Stimulated activated effector memory CD8-positive, alpha-beta T cell treated with anti-CD3 and anti-CD28 coated beads, Interleukin-12 subunit alpha, Interleukin-12 subunit beta, amount 100 ng/mL, for 72 hours (primary cell): Measurements from ENCODE around the gene TMSB15B.
A peak's percentile ranks its signal among the peaks of the same experiment; 100 is the strongest.
"Not testable (repeated sequence)": the region's sequence is repeated elsewhere in the genome, so short reads cannot be mapped to it uniquely, and the experiment has no call there.

ENCODE experiments used
- ATAC-seq: fragments of 150-1000 bp; cut with Tn5 transposase; 2 replicates; pipeline ENCODE4 v1.10.0; 2021
- DNase-seq, 2 donors: peaks; one replicate each; pipeline ENCODE4 v3.0.0; 2021 to 2022; ENCODE audit warnings: low spot score in 2 of 2
- H3K27ac Mint-ChIP-seq: one replicate; pipeline ENCODE4 v1.8.0; 2022; ENCODE audit warnings: mild to moderate bottlenecking, mixed read lengths
- H3K36me3 Mint-ChIP-seq: one replicate; pipeline ENCODE4 v1.8.0; 2022; ENCODE audit warnings: mild to moderate bottlenecking, mixed read lengths
- H3K4me1 Mint-ChIP-seq: one replicate; pipeline ENCODE4 v1.8.0; 2022; ENCODE audit warnings: mixed read lengths
- H3K4me3 Mint-ChIP-seq: one replicate; pipeline ENCODE4 v1.8.0; 2022; ENCODE audit warnings: mild to moderate bottlenecking, mixed read lengths
- H3K9me3 Mint-ChIP-seq: one replicate; pipeline ENCODE4 v1.8.0; 2022; ENCODE audit warnings: mixed read lengths

Gene TMSB15B

DNA sequence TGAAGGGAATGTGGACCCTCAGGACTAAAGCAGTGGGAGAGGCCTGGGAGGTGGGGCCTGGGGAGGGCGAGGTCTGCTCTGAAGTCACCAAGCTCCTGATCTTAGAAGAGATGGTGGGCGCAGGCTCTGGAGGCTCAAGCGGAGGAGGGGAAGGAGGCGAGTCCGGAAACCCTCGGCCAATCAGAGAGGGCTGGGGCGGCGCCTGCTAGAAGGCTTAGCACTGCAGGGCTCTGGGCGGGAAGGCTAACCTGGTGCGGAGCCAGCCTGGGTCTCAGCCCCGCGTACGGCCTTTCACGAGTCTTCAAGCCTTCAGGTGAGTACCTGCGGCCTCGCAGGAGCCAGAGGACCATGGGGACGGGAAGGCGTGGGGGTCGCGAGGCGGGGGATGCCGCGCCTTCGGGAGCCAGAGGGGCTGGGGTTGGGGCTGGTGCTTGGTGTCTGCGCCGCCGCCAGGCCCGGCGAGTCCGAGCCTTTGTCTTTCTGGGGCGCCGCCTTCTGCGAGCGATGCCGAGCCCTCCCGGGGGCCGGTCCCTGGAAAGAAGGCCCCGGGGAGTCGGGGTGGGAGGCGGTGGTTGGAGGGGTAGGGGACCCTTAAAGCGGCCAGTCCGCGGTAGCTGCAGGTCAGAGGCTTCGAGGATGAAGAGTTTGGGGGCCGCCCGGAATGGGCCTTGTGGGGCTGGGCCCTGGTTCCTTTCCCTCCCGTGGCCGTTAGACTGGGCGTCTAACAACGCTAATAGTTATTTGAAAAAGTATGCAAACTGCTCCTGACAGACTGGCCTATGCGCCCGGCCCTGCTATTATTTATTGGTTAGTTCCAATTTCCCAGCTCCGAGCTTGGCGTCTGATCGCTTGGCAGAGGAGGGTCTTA is at the start of gene TMSB15B:
TSS of gene TMSB15B (plus strand) at position 217 of the 868 bp plus-strand sequence.
- not testable (repeated sequence) for H3K36me3 Mint-ChIP-seq, H3K9me3 Mint-ChIP-seq, H3K4me3 Mint-ChIP-seq, DNase-seq, H3K4me1 Mint-ChIP-seq, H3K27ac Mint-ChIP-seq
- ATAC-seq = peak; percentile 90

DNA sequence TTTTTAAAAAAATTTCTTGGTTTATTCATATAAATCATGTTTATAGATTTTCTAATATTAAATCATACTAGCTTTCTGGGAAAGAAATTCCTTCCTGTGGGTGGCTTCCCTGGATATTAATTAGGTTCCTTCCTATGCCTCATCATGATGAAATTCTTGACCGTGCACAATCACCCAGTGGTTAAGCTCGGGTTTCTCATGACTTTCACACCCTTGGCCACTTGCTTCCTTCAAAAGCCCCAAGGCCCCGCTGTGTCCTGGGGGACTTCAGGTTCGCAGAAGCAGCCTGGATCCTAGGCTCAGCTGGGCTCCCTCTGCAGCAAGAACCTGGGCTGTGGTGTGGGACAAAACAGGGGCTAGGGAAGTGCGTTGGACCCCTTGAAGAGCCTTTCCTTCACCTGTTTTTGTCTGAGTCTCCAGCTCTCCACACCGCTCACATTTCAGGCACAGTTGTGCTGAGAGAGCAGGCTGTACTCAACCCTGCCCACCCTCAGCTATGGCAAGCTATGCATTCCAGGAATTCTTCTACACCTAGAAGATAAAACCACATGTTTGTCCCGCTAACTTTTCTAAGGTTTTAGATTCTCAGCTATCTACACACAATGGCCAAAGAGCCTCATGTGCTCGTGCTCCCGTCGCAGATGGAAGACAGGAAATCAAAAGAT is 48.9 kb upstream of the TMSB15B start:
- Mint-ChIP-seq H3K4me3 (no peak overlapping the region), H3K36me3 (no peaks in the 10 kb centered on the region), H3K4me1 (peaks cover 6% of the 10 kb centered on the region), H3K27ac (no peak overlapping the region), H3K9me3 (no peaks in the 10 kb centered on the region)
- ATAC-seq = no peak
- no peak for DNase-seq

- DNase-seq (peak; percentile 30 to 59), ATAC-seq (peak; percentile 63)
- Mint-ChIP-seq H3K4me3 (peak overlapping the region; percentile 89), H3K36me3 (no peaks in the 10 kb centered on the region), H3K27ac (peak overlapping the region; percentile 89), H3K4me1 (peaks cover 17% of the 10 kb centered on the region), H3K9me3 (no peaks in the 10 kb centered on the region)
Measured at GRCh38 chrX:103918050-103918449, 44.4 kb upstream of the TMSB15B start.

GRCh38 chrX:103918571-103919269 is 43.7 kb upstream of the TMSB15B start:
- peak; percentile 91 for ATAC-seq
- H3K27ac Mint-ChIP-seq = peak overlapping the region; percentile 89
- no peaks in the 10 kb centered on the region for H3K36me3 Mint-ChIP-seq

DNA sequence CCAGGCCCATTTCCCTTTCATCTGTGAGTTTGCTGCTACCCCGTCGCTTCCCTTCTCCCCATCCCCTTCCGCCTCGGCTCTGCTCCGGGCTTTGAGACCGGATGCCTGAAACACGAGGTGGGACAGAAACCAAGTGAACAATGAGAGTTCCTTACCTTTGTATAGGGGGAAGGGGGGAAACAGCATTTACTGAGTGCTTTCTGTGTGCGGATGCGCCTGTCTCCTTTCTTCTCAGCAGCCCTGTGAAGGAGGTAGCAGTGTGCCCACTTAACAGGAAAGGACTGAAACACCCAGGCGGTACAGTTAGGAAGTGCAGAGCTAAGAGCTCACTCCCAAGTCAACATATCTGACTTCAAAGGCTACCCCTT is 43.2 kb upstream of the TMSB15B start:
- H3K9me3 Mint-ChIP-seq = no peaks in the 10 kb centered on the region
- peak overlapping the region; percentile 89 for H3K4me3 Mint-ChIP-seq
- DNase-seq = no peak

More at GRCh38 chrX:103918571-103919269, 43.7 kb upstream of the TMSB15B start:
- H3K9me3 Mint-ChIP-seq = no peaks in the 10 kb centered on the region
- peaks cover 17% of the 10 kb centered on the region for H3K4me1 Mint-ChIP-seq
- H3K4me3 Mint-ChIP-seq = peak overlapping the region; percentile 89
- DNase-seq = peak; percentile 32 to 76

GRCh38 chrX:103920515-103920914 is 41.9 kb upstream of the TMSB15B start:
- peak overlapping the region; percentile 89 for H3K4me3 Mint-ChIP-seq
- ATAC-seq = peak; percentile 64
- not testable (repeated sequence) for H3K36me3 Mint-ChIP-seq, H3K9me3 Mint-ChIP-seq, DNase-seq, H3K27ac Mint-ChIP-seq
- H3K4me1 Mint-ChIP-seq = peaks cover 24% of the 10 kb centered on the region

More for the DNA sequence above, 43.2 kb upstream of the TMSB15B start:
- Mint-ChIP-seq H3K27ac (peak overlapping the region; percentile 89), H3K36me3 (no peaks in the 10 kb centered on the region), H3K4me1 (peaks cover 20% of the 10 kb centered on the region)
- peak; percentile 76 for ATAC-seq

DNA sequence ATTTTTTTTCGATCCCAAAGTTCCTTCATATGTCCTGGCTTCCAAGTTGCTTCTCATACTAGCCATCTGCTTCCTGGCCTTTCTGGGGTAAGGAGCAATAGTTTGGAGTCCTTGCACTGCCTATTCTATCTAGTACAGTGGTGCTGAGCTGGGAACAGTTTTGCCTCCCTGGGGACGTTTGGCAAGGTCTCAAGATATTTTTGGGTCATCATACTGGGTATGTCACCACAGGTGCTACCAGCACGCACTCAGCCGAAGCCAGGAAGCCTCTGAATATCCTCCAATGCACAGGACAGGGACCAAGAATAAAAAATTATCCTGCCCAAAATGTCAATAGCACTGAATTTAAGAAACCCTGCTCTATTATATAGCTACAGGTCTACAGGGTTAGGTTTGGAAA is 35.4 kb upstream of the TMSB15B start:
- DNase-seq (no peak), ATAC-seq (no peak)
- no peak overlapping the region for H3K4me3 Mint-ChIP-seq
- H3K36me3 Mint-ChIP-seq = peaks cover 5% of the 10 kb centered on the region
- no peaks in the 10 kb centered on the region for H3K9me3 Mint-ChIP-seq
- H3K4me1 Mint-ChIP-seq = peaks cover 20% of the 10 kb centered on the region
- H3K27ac Mint-ChIP-seq = no peak overlapping the region

- DNase-seq (no peak), ATAC-seq (no peak)
- H3K9me3 Mint-ChIP-seq = no peaks in the 10 kb centered on the region
- H3K4me3 Mint-ChIP-seq = no peak overlapping the region
- peaks cover 20% of the 10 kb centered on the region for H3K4me1 Mint-ChIP-seq
- peaks cover 5% of the 10 kb centered on the region for H3K36me3 Mint-ChIP-seq
- H3K27ac Mint-ChIP-seq = peak overlapping the region; percentile 52
Measured at GRCh38 chrX:103927633-103928032, 34.8 kb upstream of the TMSB15B start.

DNA sequence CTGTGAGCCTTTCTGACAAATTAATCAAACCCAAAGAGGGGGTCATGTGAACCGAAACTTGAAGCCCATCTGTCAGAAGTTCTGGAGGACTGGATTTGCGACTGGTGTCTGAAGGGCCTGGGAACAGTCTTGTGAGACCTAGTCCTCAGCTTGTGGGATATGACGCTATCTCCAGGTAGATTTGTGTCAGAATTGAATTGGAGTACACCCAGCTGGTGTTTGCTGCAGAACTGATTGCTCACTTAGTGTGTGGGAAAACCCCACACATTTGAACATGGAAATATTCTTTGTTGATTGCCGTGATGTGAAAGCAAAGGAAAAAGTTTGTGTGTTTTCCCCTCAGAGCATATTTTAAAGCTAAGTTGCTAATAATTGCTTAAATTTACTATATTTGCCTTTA is 30.3 kb upstream of the TMSB15B start:
- Mint-ChIP-seq H3K27ac (no peak overlapping the region), H3K9me3 (no peaks in the 10 kb centered on the region), H3K36me3 (peaks cover 5% of the 10 kb centered on the region), H3K4me3 (no peak overlapping the region), H3K4me1 (no peaks in the 10 kb centered on the region)
- no peak for DNase-seq
- no peak for ATAC-seq

DNA sequence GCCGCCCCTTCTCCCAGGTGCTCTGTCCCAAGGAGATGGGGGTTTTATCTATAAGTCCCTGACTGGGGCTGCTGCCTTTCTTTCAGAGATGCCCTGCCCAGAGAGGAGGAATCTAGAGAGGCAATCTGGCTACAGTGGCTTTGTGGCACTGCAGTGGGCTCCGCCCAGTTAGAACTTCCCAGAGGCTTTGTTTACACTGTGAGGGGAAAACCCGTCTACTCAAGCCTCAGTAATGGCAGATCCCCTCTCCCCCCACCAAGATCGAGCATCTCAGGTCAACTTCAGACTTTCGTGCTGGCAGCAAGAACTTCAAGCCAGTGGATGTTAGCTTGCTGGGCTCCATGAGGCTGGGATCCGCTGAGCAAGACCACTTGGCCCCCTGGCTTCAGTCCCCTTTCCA is 22.2 kb upstream of the TMSB15B start:
- not testable (repeated sequence) for H3K9me3 Mint-ChIP-seq, ATAC-seq, H3K4me3 Mint-ChIP-seq, DNase-seq, H3K36me3 Mint-ChIP-seq
- Mint-ChIP-seq H3K4me1 (peaks cover 21% of the 10 kb centered on the region), H3K27ac (peak overlapping the region; percentile 10)

GRCh38 chrX:103941201-103941975 is 21.0 kb upstream of the TMSB15B start:
- DNase-seq (no peak), ATAC-seq (no peak)
- Mint-ChIP-seq H3K4me1 (peaks cover 21% of the 10 kb centered on the region), H3K9me3 (no peaks in the 10 kb centered on the region), H3K36me3 (no peaks in the 10 kb centered on the region), H3K4me3 (no peak overlapping the region), H3K27ac (no peak overlapping the region)

DNA sequence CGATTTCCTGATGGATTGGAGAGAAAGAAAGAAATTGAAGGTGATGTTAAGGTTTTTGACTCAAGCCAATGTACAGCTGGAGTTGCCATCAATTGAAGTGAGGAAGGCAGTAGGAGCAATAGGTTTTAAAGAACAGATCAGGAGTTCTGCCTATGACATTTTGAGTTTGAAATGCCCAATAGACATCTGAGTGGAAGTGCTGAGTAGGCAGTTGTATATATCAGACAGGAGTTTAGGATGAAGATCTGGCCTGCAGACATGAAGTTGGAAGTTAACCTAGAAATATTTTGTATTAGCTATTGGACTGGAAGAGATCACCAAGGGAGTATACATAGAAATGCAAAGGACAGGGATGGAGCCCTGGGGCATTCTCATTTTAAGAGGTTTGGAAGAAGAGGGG is 12.9 kb upstream of the TMSB15B start:
- H3K4me3 Mint-ChIP-seq = no peak overlapping the region

GRCh38 chrX:103953353-103953752 is 9.1 kb upstream of the TMSB15B start:
- no peaks in the 10 kb centered on the region for H3K9me3 Mint-ChIP-seq
- DNase-seq (no peak), ATAC-seq (no peak)
- no peak overlapping the region for H3K4me3 Mint-ChIP-seq
- H3K27ac Mint-ChIP-seq = no peak overlapping the region
- no peaks in the 10 kb centered on the region for H3K36me3 Mint-ChIP-seq
- no peaks in the 10 kb centered on the region for H3K4me1 Mint-ChIP-seq

More for the DNA sequence above, 12.9 kb upstream of the TMSB15B start:
- no peak for ATAC-seq
- DNase-seq = no peak
- Mint-ChIP-seq H3K9me3 (no peaks in the 10 kb centered on the region), H3K27ac (no peak overlapping the region), H3K4me1 (no peaks in the 10 kb centered on the region), H3K36me3 (no peaks in the 10 kb centered on the region)

DNA sequence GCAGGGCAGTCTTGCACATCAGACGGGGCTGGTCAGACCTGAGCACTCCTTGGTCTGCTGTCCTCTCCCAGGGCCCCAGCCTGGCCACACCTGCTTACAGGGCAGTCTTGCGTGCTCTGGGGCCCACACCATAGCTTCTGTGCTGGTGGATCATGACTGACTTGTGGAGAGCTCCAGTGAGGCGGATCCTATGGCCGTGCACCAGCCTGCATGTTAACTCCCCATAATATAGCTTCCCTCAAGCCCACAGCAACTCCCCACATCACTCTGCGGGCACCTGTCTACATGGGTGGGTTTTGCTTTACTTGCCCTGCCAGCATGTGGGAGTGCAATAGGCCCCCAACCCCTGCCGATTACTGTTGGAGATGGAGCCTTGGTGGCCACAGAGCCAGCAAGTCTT is 8.2 kb upstream of the TMSB15B start:
- Mint-ChIP-seq H3K36me3 (no peaks in the 10 kb centered on the region), H3K27ac (no peak overlapping the region), H3K4me1 (no peaks in the 10 kb centered on the region), H3K9me3 (no peaks in the 10 kb centered on the region), H3K4me3 (no peak overlapping the region)
- DNase-seq (no peak), ATAC-seq (no peak)

GRCh38 chrX:103960599-103960998 is 1.8 kb upstream of the TMSB15B start:
- not testable (repeated sequence) for H3K4me1 Mint-ChIP-seq, H3K27ac Mint-ChIP-seq, ATAC-seq, H3K9me3 Mint-ChIP-seq, DNase-seq, H3K36me3 Mint-ChIP-seq, H3K4me3 Mint-ChIP-seq
